Fibroblast of skin of right biceps (primary cell): ENCODE results near the gene TIGD3.

Experiments used
- DNase-seq: peaks from one replicate; pipeline ENCODE4 v3.0.0-alpha.2; 2013

TIGD3 gene

DNA sequence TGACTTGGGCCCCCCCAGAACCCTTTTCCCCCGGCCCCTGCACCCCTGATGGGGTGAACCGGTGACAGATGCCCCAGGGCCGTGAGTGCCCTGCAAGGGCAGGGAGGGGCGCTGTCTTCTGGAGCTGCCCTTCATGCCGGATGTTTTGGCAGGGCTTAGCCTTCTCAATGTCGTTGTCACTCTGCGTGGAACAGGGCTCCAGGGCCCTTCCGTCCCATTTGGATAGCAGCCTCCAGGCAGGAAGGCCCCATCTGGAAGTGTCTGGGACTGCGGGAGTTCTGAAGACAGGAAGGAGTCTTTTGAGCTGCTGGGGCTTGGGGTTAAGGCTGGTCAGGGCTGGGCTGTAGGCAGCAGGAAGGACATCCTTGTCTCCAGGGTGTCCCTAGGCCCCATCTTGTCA lies 36.4 kb downstream of the TIGD3 start:
- peak; percentile 30 for DNase-seq

DNA sequence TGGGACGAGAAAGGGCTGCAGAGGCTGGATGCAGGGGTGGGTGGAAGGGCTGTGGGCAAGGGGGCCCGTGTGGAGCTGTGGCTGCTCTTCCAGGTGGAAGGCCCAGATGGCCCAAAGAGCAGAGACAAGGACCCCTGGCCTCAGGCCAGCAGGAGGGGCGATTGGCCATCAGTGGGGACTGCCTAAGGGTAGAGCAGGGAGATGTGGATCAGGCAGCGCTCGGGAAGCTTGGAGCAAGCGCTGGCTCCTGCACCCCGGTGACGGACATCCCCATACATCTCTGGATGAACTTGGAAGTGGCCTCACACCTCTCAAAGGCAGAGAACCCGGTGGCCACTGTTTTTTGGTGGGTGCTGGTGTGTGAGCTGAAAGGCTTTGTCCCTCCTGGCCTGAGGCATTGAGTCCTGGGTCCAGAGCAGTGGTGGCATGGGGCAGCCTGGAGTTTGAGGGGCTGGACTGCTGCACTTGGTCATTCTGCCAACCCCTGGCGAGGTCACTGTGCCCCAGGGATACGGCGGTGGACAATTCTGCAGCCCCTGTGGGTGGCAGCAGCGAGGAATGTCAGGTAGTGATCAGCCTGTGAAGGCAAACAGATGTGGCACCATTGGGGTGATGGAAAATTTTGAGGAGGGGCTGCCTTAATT lies 37.8 kb downstream of the TIGD3 start:
- DNase-seq = no peak

DNA sequence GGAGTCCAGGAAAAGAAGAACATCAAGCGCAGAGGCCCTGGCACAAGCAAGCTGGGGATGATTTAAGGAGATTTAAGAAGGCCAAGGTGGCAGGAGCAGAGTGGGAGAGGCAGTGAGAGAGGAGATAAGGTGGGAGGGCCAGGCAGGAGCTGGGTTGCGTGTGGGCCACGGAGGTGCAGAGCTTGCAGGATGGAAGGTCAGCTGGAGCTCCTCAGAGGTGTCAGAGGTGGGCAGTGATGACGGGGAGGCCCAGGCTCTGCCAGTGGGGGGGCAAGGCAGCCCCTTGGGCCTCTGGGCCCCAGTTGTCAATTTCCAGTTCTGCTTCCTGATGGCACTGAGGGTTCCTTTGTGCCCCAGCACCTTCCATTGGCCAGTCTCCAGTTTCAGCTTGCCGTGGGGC lies 38.3 kb downstream of the TIGD3 start:
- DNase-seq = no peak

DNA sequence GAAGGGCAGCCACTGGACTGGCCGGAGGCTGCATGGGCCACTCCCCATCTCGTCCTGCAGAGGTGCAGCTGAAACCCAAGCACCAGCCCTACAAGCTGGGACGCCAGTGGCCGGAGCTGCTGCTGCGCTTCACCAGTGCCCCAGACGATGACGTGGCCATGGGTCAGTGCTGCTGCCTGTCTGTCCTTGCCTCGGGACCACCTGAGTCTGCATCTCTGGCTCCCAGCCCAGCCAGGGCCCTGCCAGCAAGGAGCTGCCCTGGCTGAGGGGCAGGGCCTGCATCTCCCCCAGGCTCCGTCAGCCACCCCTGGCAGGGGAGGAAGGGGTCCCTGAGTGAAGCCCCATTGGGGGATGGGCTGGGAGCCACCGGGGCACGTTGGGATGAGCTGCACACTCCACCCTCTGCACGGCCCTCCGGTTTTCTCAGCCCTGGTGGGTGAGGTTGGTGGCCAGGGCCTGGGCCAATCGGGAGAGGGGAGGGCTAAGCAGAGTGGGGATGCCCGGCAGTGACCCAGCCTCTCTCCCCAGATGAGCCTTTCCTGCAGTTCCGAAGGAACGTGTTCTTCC lies 39.0 kb downstream of the TIGD3 start:
- DNase-seq = no peak

DNA sequence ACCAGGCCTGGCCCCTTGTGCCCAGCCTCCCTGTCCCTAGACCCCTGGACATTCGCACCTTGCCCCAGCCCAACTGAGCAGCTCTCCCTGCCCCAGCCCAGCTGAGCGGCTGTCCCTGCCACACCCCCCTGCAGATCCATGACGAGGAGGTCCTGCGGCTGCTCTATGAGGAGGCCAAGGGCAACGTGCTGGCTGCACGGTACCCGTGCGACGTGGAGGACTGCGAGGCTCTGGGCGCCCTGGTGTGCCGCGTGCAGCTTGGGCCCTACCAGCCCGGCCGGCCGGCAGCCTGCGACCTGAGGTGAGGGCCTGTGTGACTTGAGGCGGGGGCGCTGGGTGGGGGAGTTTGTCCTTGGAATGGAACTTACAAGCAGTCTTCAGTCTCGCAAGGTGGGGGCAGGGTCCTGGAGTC lies 39.6 kb downstream of the TIGD3 start:
- no peak for DNase-seq

DNA sequence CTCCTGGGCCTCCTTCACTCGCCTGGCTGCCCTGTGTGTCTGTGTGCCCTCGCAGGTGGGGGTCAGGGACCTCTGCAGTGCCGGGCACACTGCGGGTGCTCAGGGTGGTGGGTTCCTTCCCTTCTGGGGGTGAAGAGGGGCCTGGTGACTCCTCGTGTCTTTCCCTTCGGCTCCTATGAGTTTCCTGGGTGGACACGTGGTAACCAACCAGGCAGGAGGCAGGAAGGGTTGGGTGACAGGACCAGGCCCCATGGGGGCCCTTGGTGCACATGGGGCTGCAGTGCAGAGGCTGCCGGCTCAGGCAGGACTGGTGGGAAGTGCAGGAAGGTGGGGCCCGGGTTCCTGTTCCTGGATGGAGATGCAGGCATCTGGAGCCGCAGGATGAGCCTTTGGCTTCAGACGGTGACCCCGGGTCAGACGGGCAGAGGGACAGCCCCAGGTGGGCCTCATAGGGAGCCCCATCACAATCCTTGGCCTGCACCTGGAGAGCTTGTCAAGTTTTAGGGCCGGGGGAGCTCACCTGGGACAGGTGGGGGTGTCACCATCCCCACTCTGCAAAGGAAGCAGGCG lies 41.5 kb downstream of the TIGD3 start:
- no peak for DNase-seq

DNA sequence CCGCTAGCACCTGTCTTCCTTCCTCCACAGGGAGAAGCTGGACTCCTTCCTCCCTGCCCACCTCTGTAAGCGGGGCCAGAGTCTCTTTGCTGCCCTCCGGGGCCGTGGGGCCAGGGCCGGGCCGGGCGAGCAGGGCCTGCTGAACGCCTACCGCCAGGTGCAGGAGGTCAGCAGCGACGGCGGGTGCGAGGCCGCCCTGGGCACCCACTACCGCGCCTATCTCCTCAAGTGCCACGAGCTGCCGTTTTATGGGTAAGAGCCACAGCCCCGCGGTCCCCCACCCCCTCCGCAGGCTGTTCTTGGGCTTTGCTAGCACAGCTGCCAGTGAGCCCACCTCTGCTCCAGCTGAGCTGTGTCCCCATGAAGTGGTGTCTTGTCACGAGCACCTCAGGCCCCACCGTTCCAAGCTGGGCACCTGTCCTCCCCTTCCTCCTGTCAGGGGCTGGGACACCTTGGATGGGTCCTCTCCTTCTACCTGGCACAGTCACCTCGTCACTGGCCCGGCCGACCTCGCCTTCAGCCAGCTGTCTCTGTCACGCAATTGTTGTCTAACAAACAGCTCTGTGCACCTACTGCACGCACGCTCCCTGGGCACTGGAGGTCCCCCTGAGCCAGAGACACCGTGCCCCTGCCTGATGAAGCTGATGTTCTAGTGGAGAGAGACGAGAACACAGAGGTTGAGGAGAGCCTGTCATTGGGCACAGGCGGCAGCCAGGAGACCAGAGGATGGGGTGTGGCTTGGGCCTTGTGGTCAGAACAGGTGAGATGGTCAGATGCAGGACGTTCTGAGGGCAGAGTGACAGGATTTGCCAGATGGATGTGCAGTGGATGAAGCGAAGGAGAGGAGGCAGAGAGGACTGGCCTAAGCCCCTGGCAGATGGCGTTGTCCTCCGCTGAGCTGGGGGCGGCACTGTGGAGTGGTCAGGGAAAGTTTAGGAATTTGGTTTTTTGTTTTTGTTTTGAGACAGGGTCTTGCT lies 42.5 kb downstream of the TIGD3 start:
- no peak for DNase-seq

DNA sequence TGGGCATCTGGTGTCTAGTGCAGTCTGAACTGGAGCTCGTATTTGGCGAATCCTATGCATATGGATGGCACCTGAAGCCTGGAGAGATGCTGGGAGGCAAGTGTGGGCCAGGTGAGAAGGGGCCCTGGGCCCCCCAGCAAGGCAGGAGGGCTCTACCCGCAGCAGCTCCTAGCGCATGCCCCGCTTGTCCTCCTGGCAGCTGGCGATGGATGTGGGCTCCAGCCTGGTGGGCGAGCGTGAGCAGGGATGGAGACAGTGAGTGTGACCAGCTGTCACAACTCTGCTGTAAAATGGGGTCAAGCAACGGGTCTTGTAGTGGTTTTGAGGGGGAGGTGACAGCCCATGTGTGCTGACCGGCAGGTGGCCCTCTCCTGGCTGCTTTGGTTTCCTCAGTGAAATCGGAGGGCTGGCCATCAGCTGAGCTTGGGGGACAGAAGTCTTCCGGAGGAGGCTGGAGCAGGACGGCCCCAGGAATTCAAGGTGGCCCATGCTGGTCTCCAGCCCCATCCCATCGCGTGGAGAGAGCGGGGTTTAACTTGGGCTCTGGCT lies 43.9 kb downstream of the TIGD3 start:
- no peak for DNase-seq

DNA sequence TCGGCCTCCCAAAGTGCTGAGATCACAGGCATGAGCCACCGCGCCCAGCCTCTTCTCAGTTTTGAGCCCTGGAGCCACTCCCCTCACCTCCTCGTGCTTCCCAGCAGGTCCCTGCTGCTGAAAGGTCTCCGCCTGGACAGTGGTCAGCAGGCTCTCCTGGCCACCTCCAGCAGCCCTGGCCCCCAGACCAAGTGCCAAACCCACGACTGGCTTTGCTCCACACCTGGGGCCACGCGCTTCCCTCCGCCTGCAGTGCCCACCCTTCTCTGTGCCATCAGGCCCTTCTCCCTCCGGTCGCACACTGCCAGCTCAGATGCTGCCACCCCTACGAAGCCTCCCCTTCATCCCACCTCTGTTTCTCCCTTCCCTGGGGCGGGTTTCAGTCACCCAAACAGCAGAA lies 44.7 kb downstream of the TIGD3 start:
- DNase-seq = no peak

DNA sequence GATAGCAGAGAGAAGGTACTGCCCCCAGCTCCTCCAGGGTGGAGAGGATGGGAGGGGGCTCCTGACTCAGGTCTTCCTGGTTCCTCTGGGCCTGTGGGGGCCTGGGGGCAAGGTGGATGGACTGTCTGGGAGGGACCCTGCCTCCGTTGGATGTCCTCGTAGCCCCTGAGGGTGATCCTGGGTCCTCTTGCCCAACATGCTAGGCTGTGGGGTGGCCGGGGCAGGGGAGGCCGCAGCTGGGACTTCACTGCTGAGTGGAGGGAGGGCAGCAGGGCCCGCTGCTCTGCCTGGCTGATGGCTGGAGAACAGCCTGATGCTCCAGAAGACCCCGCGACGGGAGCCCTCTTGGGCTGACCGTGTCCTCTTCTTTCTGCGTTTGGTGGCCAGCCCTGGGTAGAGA lies 45.3 kb downstream of the TIGD3 start:
- no peak for DNase-seq

DNA sequence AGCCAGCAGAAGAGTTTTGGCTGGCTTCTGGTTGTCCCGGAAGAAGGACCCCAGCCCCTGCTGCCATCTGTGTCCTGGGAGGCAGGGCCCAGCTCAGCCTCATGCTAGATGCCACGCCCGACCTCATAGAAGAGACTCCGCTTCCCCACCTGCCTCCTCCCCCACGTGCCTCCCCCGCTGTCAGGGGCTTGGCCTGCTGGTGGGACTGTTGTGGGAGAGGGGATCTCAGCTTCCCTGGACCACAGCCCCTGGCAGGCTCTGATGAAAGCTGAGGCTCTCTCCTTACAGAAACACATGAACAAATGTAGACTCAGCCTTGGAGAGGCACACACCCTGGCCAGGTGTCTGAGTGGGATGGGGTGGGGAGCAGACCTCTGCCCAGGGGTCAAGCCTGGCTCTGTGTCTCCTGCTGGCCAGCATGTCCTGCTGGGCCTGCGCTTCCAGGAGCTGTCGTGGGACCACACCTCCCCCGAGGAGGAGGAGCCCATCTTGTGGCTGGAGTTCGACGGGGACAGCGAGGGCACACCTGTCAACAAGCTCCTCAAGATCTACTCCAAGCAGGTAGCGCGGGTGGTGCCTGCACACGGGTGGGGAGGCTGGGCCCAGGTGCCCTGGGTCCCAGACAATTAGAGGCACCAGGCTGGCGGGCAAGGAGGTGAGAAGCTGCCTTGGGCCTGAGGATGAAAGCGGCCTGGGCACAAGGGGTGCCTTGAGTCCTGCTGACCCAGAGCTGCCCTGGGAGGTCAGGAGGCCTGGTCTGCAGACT lies 45.9 kb downstream of the TIGD3 start:
- DNase-seq = no peak

DNA sequence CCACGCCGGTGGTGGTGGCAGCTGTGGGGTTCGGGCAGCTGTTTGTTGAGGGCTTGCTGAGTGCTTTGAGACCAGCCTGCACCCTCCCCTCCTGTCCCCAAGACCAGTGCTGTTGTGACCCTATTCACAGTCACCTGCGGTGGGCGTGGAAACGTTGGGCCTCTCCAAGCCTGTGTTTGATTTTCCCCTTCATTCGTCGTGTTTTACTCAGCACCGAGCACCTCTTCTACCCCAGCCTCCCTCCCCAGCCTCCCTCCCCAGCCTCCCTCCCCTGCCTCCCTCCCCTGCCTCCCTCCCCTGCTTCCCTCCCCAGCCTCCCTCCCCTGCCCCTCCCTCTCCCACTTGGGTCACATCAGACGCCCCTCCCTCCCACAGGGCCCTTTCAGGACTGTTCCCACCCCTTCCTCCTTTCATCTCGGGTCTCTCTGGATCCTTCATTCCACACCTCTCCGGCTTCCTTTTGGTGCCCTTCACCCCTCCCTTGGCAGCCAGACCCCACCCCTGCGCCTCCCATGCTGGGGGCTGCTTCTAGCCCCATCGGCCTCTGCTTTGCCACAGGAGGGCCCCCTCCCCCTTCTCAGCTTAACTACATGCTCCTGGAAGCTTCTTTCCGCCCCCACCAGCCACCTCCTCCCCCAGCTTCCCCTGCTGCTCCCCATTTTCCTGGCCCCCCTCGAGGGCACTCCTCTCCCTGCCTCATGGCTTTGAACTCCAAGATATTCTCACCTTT lies 46.7 kb downstream of the TIGD3 start:
- DNase-seq = no peak

DNA sequence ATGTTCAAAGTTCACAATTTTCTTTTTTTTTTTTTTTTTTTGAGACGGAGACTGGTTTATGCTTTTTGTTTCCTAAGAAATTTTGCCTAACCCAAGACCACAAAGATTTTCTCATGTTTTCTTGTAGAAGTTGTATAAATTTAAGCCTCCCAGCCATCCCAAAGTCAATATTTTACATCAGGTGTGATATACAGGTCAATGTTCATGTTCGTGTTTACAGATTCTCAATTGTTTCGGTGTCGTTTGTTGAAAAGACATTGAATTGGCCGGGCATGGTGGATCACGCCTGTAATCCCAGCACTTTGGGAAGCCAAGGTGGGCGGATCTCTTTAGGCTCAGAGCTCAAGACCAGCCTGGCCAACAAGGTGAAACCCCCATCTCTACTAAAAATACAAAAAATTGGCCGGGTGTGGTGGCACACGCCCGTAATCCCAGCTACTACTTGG lies 47.3 kb downstream of the TIGD3 start:
- no peak for DNase-seq

DNA sequence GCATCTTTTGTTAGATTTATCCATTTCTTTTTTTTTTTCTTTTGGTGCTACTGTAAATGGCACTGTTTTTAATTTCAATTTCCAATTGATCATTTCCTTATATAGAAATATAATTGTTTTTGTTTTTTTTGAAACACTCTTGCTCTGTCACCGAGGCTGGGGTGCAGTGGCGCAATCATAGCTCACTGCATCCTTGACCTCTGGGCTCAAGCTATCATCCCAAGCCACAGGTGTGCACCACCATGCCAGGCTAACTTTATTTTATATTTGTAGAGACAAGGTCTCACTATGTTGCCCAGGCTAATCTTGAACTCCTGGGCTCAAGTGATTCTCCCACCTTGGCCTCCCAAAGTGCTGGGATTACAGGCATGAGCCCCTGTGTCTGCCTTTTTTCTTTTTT lies 48.2 kb downstream of the TIGD3 start:
- no peak for DNase-seq

DNA sequence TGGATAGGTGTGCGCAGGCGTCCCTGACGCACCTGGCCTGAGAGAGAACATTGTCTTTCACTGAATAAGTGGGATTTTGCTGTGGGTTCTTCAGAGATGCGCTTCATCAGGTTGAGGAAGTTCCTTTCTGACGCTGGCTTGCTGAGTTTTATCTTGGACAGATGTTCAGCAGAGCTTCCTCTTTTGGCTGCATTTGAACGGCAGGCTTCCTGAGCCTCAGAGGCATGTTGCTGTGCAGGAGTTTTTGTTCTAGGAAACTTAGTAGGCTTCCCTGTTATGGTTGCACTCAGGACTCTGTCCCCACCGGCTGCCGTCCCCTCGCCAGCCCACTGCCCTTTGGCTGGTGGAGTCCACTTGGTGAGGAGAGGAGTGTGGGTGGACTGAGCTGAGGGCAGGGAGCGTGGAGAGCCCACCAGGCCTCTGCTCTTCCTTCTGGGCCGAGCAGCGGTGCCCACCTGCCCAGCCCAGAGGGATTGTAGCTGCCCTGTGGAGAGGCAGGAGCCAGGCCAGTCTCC lies 49.1 kb downstream of the TIGD3 start:
- no peak for DNase-seq

DNA sequence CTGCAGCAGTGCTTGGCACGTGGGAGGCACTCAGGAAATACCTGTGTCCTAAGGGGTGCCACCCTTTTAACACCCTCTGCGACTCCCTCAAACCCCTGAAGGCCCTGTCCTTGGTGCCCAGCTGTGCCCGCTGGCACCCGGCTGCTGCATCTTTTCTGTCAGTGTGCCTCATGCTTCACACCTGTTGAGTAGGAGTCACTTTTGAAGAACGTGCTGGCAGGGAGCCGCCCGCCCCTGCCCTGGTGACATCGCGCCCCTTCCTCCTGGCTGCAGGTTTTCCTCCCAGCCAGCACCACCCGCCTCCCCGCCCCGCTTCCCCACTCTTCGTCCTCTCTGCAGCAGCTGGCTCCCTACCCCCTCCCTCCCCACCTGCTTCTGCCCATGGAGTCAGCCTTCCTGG lies 49.7 kb downstream of the TIGD3 start:
- DNase-seq = no peak

DNA sequence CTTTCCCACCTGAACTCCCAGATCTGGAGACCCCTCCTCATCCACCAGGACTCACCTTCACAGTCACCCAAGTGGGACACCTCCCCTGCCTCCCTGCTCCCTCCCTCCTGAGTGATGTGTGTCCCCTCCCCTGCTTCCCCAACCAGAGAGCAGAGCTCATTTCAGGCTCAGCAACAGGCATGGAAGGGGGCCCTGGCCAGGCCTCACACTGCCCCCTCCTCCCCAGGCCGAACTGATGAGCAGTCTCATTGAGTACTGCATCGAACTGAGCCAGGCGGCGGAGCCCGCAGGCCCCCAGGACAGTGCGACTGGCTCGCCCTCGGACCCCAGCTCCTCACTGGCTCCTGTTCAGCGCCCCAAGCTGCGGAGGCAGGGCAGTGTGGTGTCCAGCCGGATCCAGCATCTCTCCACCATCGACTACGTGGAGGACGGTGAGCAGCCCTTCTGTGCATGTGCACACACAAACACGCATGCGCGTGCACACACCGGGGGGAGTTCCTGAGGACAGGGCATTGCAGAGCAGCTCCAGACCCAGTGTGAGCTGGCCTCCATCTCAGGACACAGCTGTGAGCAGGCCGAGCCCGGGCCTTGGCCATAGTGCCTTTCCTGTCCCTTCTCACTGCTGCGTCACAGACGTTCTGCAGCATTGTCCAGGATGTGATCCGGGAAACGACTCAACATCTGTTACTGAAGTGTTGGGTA lies 50.2 kb downstream of the TIGD3 start:
- DNase-seq = no peak
